ENCODE measurements around the gene ASTN2. TPM values are rescaled to one million over a fixed set of nuclear protein-coding genes. Genes with fewer than 3 reads are reported as not detected.
"Not testable (repeated sequence)": the region's sequence is repeated elsewhere in the genome, so short reads cannot be mapped to it uniquely, and the experiment has no call there.

The ASTN2 gene
- polyA plus RNA-seq, 1 experiment, result 6.6 TPM

DNA sequence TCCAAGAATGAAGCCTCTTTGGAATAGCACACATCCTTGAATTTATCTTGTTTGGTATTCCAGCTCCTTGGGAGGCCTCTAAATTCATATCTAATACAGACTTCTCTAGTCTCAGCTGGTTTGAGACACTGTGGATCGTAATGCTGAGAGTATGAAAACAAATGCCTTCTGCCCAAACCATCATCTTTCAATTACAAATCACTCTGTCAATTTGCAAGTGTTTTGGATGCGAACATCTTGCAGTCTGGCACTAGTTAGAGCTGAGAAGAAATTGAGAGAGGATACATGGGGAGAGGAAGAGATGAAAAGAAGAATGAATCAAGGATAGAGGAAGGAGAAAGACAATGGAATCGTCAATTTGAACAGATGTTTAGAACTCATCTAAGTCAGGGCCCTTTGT is 342.6 kb downstream of the ASTN2 start:
- TF ChIP-seq, protein P1, sequence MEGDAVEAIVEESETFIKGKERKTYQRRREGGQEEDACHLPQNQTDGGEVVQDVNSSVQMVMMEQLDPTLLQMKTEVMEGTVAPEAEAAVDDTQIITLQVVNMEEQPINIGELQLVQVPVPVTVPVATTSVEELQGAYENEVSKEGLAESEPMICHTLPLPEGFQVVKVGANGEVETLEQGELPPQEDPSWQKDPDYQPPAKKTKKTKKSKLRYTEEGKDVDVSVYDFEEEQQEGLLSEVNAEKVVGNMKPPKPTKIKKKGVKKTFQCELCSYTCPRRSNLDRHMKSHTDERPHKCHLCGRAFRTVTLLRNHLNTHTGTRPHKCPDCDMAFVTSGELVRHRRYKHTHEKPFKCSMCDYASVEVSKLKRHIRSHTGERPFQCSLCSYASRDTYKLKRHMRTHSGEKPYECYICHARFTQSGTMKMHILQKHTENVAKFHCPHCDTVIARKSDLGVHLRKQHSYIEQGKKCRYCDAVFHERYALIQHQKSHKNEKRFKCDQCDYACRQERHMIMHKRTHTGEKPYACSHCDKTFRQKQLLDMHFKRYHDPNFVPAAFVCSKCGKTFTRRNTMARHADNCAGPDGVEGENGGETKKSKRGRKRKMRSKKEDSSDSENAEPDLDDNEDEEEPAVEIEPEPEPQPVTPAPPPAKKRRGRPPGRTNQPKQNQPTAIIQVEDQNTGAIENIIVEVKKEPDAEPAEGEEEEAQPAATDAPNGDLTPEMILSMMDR (IDR thresholded peaks at IDR 0.05; ENCODE audit: low read depth, low read length), result no peak
- Histone ChIP-seq H3K4me3 (ENCODE audit: low read depth, low read length) (no peak overlapping the region), H3K27ac (ENCODE audit: low read depth, low read length) (no peak overlapping the region), H3K27me3 (ENCODE audit: control insufficient read depth, insufficient read depth, low read length) (no peaks in the 10 kb centered on the region), H3K9me3 (ENCODE audit: control insufficient read depth, insufficient read depth, low read length) (no peaks in the 10 kb centered on the region; the same call in 1 of the 2 replicates)
- DNase-seq (ENCODE audit: low read depth, low spot score), result no peak
- POLR2A ChIA-PET, result no interaction called here
- CTCF ChIA-PET, result no interaction called here

DNA sequence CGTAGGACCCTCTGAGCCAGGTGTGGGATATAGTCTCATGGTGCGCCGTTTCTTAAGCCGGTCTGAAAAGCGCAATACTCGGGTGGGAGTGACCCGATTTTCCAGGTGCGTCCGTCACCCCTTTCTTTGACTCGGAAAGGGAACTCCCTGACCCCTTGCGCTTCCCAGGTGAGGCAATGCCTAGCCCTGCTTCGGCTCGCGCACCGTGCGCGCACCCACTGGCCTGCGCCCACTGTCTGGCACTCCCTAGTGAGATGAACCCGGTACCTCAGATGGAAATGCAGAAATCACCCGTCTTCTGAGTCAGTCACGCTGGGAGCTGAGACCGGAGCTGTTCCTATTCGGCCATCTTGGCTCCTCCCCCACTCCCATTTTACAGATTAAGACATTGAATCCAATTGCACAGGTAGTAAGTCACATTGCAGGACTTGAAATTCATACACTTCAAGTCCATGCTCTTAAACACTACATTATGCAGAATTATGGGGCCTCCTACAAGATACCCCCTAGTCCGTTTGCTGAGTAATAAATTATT is 343.1 kb downstream of the ASTN2 start:
- H3K4me3 ChIP-seq (ENCODE audit: low read depth, low read length); H3K27me3 ChIP-seq (ENCODE audit: control insufficient read depth, insufficient read depth, low read length); DNase-seq (ENCODE audit: low read depth, low spot score); H3K27ac ChIP-seq (ENCODE audit: low read depth, low read length); H3K9me3 ChIP-seq (ENCODE audit: control insufficient read depth, insufficient read depth, low read length); POLR2A ChIA-PET; CTCF ChIA-PET: not testable (repeated sequence)

DNA sequence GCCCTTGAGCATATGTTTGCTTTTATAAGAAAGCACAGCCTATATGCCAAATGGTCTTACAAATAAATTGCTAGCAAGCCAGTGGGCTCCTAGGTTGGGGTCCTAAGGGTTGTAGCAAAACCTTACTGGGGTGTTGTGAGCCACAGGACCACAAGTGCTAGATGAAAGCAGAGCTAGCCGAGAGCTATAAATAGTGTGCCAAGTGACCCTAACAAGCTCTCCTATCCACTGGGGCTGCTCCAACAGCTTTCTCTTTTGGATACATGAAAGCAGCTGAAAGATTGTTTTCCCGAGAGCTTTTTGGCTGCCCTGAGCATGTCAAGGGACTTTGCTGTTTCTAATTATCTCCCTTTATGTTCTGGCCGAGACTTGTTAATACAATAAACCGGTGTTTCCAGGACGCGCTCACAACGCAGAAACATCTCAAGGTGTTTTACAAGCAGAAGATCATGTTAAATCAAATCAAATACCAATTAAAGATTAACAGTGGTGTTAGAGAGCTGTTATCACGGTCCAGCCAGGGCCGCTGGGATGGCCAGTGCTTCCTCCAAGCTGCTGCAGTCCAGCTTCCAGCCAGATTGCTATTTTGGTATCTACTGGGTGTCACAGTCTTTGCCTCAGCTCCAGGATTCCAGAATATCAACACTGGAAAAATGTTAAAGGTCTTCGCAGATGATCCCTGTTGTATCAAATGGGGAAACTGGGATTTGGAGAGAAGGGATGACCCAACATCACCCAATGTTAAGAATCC is 351.0 kb downstream of the ASTN2 start:
- H3K9me3 ChIP-seq (ENCODE audit: control insufficient read depth, insufficient read depth, low read length), result no peaks in the 10 kb centered on the region
- H3K27me3 ChIP-seq (ENCODE audit: control insufficient read depth, insufficient read depth, low read length), result no peaks in the 10 kb centered on the region
- TF ChIP-seq, protein P1 (IDR thresholded peaks at IDR 0.05; ENCODE audit: low read depth, low read length), result no peak
- no peak overlapping the region for H3K27ac ChIP-seq (ENCODE audit: low read depth, low read length)
- ChIA-PET CTCF (no interaction called here), POLR2A (no interaction called here)
- DNase-seq (ENCODE audit: low read depth, low spot score), result no peak
- H3K4me3 ChIP-seq (ENCODE audit: low read depth, low read length), result no peak overlapping the region

DNA sequence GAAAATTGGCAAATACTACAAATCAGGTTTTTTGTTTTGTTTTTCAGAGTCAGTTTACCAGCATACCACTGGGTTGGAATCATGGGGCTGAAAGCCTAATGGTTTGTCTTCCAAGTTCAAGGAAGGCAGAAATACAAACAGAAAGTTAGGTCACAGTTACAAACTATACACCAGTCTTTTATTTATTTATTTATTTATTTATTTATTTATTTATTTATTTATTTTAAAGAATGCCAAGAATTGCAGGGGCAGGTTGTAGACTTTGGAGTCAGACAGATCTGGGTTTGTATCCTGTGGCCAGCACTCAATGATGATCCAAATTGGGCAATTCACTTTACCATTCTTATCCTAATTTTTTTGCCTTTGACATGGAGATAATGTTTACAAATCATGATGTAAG is 353.9 kb downstream of the ASTN2 start:
- no peak overlapping the region for H3K27ac ChIP-seq (ENCODE audit: low read depth, low read length)
- H3K9me3 ChIP-seq (ENCODE audit: control insufficient read depth, insufficient read depth, low read length), result no peaks in the 10 kb centered on the region
- CTCF ChIA-PET, result no interaction called here
- TF ChIP-seq, protein P1 (IDR thresholded peaks at IDR 0.05; ENCODE audit: low read depth, low read length), result no peak
- no peak overlapping the region for H3K4me3 ChIP-seq (ENCODE audit: low read depth, low read length)
- no peak for DNase-seq (ENCODE audit: low read depth, low spot score)
- no peaks in the 10 kb centered on the region for H3K27me3 ChIP-seq (ENCODE audit: control insufficient read depth, insufficient read depth, low read length)
- POLR2A ChIA-PET, result no interaction called here

DNA sequence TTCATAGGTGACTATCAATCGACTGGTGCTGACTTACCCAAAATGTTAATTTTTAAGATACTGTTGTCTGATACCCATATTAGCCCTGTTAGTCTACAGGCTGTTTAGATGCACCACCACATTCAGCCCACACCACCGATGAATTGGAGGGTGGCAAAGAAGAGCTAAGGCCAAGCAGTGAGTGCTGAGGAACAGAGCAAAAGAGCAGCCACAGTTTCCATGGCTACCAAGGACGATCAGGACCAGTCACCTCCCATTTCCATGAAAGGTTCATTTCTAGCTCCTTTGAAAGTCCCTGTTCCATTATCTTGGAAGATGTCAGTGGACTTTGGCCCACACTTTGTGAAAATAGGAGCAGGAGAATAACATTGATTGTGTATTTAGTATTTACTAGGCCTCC is 364.9 kb downstream of the ASTN2 start:
- no peak overlapping the region for H3K4me3 ChIP-seq (ENCODE audit: low read depth, low read length)
- POLR2A ChIA-PET, result no interaction called here
- TF ChIP-seq, protein P1 (IDR thresholded peaks at IDR 0.05; ENCODE audit: low read depth, low read length), result no peak
- no peak for DNase-seq (ENCODE audit: low read depth, low spot score)
- no peak overlapping the region for H3K27ac ChIP-seq (ENCODE audit: low read depth, low read length)
- CTCF ChIA-PET, result no interaction called here
- no peaks in the 10 kb centered on the region for H3K9me3 ChIP-seq (ENCODE audit: control insufficient read depth, insufficient read depth, low read length)
- no peaks in the 10 kb centered on the region for H3K27me3 ChIP-seq (ENCODE audit: control insufficient read depth, insufficient read depth, low read length)

Measured in AG04450 (cell line).